Activated CD8-positive, alpha-beta memory T cell treated with anti-CD3 and anti-CD28 coated beads for 24 hours (primary cell): ENCODE data around the gene CLCNKB.
A peak's percentile ranks its signal among the peaks of the same experiment; 100 is the strongest.
"Not testable (repeated sequence)": the region's sequence is repeated elsewhere in the genome, so short reads cannot be mapped to it uniquely, and the experiment has no call there.

Source experiments
- DNase-seq: peaks from one replicate; pipeline ENCODE4 v3.0.0-alpha.2; 2020

Gene CLCNKB

GRCh38 chr1:16043521-16043920, at the start of gene CLCNKB:
TSS of gene CLCNKB (plus strand) at chr1:16043782. CDS start at chr1:16044493, 711 bp downstream.
- no peak for DNase-seq

GRCh38 chr1:15994081-15994480, 49.5 kb upstream of the CLCNKB start:
- no peak for DNase-seq

GRCh38 chr1:15994590-15995351, 48.8 kb upstream of the CLCNKB start:
- peak; percentile 82 for DNase-seq

- no peak for DNase-seq
Observed at GRCh38 chr1:15997076-15997585, 46.5 kb upstream of the CLCNKB start.

GRCh38 chr1:15997637-15998280, 45.8 kb upstream of the CLCNKB start:
- no peak for DNase-seq

GRCh38 chr1:15998929-15999328, 44.7 kb upstream of the CLCNKB start:
- DNase-seq, result no peak

- not testable (repeated sequence) for DNase-seq
Observed at GRCh38 chr1:16001274-16001673, 42.3 kb upstream of the CLCNKB start.

GRCh38 chr1:16005597-16005996, 38.0 kb upstream of the CLCNKB start:
- DNase-seq, result no peak

GRCh38 chr1:16006010-16006409, 37.6 kb upstream of the CLCNKB start:
- DNase-seq, result no peak

GRCh38 chr1:16006552-16007485, 36.8 kb upstream of the CLCNKB start:
- no peak for DNase-seq

- no peak for DNase-seq
Observed at GRCh38 chr1:16007671-16008341, 35.8 kb upstream of the CLCNKB start.

GRCh38 chr1:16009030-16009460, 34.5 kb upstream of the CLCNKB start:
- DNase-seq, result peak; percentile 92

- no peak for DNase-seq
Observed at GRCh38 chr1:16009678-16010077, 33.9 kb upstream of the CLCNKB start.

- no peak for DNase-seq
Observed at GRCh38 chr1:16010837-16011236, 32.7 kb upstream of the CLCNKB start.

GRCh38 chr1:16011936-16012589, 31.5 kb upstream of the CLCNKB start:
- DNase-seq, result no peak

- peak; percentile 75 for DNase-seq
Observed at GRCh38 chr1:16012590-16013219, 30.9 kb upstream of the CLCNKB start.

GRCh38 chr1:16013220-16013907, 30.2 kb upstream of the CLCNKB start:
- peak; percentile 79 for DNase-seq

- no peak for DNase-seq
Observed at GRCh38 chr1:16013908-16014258, 29.7 kb upstream of the CLCNKB start.

GRCh38 chr1:16014509-16015482, 28.8 kb upstream of the CLCNKB start:
- no peak for DNase-seq

- no peak for DNase-seq
Observed at GRCh38 chr1:16015491-16015890, 28.1 kb upstream of the CLCNKB start.
